B cell (primary cell): ENCODE measurements around the gene TNFRSF9.

Source experiments
- CTCF ChIP-seq: fragments of 200-600 bp; IDR thresholded peaks from one replicate; pipeline ENCODE4 v1.8.0; 2022; ENCODE audit warnings: antibody characterized with exemption, mild to moderate bottlenecking
- EZH2 ChIP-seq: IDR thresholded peaks from 2 replicates; pipeline ENCODE4 v1.6.1; 2012; ENCODE audit warnings: borderline replicate concordance, low read depth, mild to moderate bottlenecking, moderate library complexity, low read length; ENCODE audit not compliant: insufficient read depth, poor library complexity, severe bottlenecking

- no peak for TF ChIP-seq CTCF
- no peak for TF ChIP-seq EZH2
Observed at GRCh38 chr1:7885513-7886404, 54.9 kb downstream of the TNFRSF9 start.
